HG03520 (cell line): Measurements from ENCODE around the gene SERPINB8.
A peak's percentile ranks its signal among the peaks of the same experiment; 100 is the strongest.
"Not testable (repeated sequence)": the region's sequence is repeated elsewhere in the genome, so short reads cannot be mapped to it uniquely, and the experiment has no call there.

Experiments used
- ATAC-seq: cut with Tn5 transposase; IDR thresholded peaks from one replicate; pipeline ENCODE4 v1.9.1; 2021; ENCODE audit warnings: mild to moderate bottlenecking, moderate library complexity; ENCODE audit not compliant: unreplicated experiment

SERPINB8 gene

DNA sequence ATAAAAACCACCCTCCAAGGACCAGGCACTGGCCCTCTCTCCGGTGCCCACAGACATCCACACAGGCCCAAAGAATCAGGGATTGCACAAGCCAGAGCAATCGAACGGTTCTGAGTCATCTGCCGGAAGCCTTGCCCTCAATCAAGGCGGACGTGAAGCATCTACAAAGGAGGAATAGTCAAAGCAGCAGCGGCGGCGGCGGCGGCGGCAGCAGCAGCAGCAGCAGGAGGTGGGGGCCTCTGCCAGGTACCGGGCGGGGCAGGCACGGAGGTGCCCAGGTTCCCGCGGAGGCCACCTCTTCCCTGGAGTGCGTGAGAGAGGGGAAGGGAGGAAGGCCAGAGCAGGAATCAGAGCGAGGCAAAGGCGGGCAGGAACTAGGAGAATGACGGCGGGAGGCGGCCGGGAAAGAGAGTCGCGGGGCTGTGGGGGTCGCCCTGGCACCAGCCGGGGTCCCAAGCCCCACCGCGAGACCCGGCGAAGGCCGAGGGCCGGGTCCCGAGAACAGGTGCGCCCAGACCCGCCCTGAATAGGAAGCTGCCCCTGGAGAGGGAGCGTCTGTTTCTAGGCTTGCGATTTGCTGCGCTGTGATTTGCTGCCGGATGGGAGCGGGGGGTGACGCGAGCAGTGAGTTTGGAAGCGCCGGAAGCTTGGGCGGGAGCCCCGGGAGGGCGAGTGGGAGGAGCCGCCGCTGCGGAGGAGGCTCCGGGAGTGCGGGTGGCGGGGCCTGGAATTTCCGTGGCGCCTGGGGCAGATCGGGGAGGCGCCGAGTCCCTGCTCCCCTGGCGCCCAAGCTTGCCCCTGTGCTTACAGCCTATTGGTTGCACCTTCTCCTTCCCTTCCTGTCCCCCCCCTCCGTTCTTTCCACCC lies at the start of gene SERPINB8:
SERPINB8 (plus strand) TSS at position 140 of the 867 bp plus-strand sequence. CDS start 8,228 bp downstream, outside the sequence.
- ATAC-seq = peak; percentile 92

DNA sequence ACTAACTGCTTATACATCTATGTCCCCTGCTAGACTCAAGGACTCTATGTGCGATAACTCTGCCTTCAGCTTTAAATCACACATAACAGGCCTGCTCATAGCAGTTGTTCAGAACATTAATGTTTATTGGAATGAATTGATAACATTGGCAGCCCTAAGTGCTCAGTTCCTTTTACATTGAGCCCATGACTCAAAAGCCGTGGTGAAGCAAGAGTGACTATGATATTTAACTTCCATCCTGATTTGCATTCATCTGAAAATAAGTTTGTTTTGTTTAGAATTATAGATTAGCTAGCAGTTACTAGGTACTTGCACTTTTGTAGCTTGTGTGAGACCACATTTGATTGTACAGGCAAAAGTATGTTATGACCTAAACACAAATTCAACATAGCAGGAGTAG lies 47.8 kb upstream of the SERPINB8 start:
- ATAC-seq = no peak

GRCh38 chr18:63924551-63924950 lies 45.3 kb upstream of the SERPINB8 start:
- no peak for ATAC-seq

- no peak for ATAC-seq
Observed at GRCh38 chr18:63928331-63928730, 41.5 kb upstream of the SERPINB8 start.

- not testable (repeated sequence) for ATAC-seq
Observed at GRCh38 chr18:63929369-63929768, 40.5 kb upstream of the SERPINB8 start.

GRCh38 chr18:63930773-63931354 lies 39.0 kb upstream of the SERPINB8 start:
- ATAC-seq = no peak

- ATAC-seq = peak; percentile 99
Observed at GRCh38 chr18:63936156-63936931, 33.5 kb upstream of the SERPINB8 start.

GRCh38 chr18:63936932-63937393 lies 32.9 kb upstream of the SERPINB8 start:
- peak; percentile 4 for ATAC-seq

DNA sequence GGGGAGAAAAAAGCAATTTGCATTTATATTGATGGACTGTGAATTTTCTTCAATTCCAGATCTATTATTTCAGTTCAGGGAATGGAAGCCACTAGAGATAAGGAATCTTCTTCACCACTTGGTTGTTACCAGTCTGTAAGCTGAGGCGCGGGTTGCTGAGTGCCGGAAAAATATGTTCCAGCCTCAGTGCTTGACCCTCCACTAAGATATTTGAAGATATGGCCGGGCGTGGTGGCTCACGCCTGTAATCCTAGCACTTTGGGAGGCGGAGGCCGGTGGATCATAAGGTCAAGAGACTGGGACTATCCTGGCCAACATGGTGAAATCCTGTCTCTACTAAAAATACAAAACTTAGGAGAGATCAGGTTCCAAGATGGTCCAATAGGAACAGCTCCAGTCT lies 29.9 kb upstream of the SERPINB8 start:
- ATAC-seq = no peak

DNA sequence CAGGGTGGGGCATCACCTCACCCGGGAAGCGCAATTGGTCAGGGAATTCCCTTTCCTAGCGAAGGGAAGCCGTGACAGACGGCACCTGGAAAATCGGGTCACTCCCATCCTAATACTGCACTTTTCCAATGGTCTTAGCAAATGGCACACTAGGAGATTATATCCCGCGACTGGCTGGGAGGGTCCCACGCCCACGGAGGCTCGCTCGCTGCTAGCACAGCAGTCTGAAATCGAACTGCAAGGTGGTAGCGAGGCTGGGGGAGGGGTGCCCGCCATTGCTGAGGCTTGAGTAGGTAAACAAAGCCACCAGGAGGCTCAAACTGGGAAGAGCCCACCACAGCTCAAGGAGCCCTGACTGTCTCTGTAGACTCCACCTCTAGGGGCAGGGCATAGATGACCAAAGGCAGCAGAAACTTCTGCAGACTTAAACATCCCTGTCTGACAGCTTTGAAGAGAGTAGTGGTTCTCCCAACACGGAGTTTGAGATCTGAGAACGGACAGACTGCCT lies 29.3 kb upstream of the SERPINB8 start:
- ATAC-seq = not testable (repeated sequence)

- ATAC-seq = no peak
Observed at GRCh38 chr18:63947051-63947790, 22.7 kb upstream of the SERPINB8 start.

GRCh38 chr18:63949068-63949737 lies 20.7 kb upstream of the SERPINB8 start, which contains the start of gene HMSD:
HMSD (plus strand) TSS chr18:63949301; CDS start chr18:63953456, 4,155 bp downstream.
- ATAC-seq = peak; percentile 85

DNA sequence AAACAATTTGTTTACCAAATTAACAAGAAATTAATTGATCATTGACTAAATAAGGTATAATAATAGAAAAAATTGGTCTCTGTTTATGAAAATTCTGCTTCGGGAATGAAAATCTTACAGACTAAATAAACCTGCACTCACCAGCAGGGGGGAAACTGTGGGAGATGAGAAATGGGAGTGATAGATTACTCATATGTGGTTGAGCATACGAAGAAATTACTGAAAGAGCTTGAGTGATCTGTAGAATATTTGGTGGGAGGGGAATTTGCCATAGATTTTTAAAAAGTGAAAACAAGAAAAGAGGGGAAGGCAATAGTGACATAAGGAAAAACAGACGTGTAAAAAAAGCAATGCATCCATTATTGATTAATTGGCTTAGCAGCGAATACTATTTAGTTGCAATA lies 18.6 kb upstream of the SERPINB8 start:
- ATAC-seq = peak; percentile 44

DNA sequence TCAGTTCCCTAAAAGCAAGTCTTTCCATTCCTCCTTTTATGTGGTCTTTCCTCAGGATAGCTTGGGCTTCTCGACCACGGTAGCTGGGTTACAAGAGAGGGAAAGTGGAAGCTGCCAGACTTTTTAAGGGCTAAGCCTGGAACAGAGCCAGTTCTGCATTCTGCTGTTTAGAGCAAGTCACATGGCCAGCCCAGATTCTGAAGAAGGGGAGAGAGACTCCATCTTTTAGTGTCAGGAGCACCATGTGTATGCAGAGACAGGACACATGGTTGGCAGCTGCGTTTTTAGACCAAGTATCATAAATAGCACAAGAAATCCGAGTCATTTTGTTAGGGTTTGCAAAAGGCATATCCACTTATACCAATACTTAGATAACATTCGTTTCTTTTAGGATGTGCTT lies 16.1 kb upstream of the SERPINB8 start:
- ATAC-seq = no peak

DNA sequence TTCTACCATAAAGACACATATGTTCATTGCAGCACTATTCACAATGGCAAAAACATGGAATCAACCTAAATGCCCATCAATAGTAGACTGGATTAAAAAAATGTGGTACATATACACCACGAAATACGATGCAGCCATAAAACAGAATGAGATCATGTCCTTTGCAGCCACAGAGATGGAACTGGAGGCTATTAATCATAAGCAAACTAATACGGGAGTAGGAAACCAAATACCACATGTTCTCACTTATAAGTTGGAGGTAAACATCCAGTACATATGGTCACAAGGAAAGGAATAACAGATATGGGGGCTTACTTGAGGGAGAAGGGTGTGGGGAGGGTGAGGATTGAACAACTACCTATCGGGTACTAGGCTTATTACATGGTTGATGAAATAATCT lies 13.1 kb upstream of the SERPINB8 start:
- no peak for ATAC-seq

GRCh38 chr18:63960891-63961290 lies 9.0 kb upstream of the SERPINB8 start:
- no peak for ATAC-seq

DNA sequence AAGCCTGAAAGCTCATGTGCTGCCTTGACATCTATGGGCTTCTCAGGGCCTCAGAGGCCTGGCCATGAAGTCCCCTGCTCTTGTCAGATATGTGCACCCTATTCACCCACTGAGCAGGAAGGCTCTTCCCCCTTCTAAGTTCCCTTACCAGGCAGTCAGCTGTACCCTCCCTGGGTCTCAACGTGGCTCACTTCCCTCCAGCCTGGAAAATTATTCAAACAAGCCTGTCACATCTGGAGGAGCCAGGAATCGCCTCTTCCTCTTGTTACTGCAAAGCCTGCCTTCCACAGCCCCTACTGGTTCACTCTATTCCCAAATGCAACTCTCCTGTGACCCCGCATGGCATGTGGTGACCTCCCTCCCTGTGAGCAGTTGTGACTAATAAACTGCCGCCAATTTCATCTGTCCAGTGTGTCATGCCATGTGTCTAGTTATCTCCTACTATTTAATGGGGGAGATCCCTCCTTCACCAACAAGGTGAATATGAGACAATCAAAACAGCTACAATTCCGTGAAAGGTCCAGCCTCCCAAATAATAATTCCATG lies 8.4 kb upstream of the SERPINB8 start:
- no peak for ATAC-seq

DNA sequence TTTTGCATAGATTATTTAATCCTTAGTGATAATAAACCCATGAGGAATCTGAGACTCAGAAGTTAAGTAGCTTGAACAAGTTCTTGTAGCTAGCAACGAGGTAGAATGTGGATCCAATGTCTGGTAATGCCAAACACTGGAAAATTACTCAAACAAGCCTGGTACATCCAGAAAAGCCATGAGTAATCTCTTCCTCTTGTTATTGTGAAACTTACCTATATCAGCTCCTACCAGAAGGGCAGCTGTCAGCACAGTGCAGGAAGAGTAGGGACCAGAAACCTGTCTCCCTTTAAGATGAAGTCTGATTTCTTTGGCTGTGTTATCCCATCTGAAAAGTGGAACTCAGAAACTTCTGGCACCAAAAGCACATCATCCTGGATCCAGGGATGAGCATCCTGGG lies 7.7 kb upstream of the SERPINB8 start:
- ATAC-seq = no peak

- ATAC-seq = peak; percentile 78
Observed at GRCh38 chr18:63963615-63964256, 6.1 kb upstream of the SERPINB8 start.
